ENCODE data around the gene KRTAP9-2.

- no peak for TF ChIP-seq CTCF (IDR thresholded peaks at IDR 0.05 in 2 of 3, conservative IDR thresholded peaks at IDR 0.05 in 1 of 3; ENCODE audit: borderline replicate concordance in 1 of 3, insufficient read depth in 1 of 3, low read depth in 2 of 3, low read length in 2 of 3)
- no peak for TF ChIP-seq TCF7L2 (IDR thresholded peaks at IDR 0.05; ENCODE audit: borderline replicate concordance, extremely low read depth, insufficient read depth, insufficient read length)
- TF ChIP-seq ATF3 (IDR thresholded peaks at IDR 0.05): no peak
- no peak for TF ChIP-seq POLR2A (IDR thresholded peaks at IDR 0.05; ENCODE audit: borderline replicate concordance, extremely low read depth, insufficient read depth, insufficient read length)
Measured at GRCh38 chr17:41196068-41196467, 30.4 kb upstream of the KRTAP9-2 start.

All from HCT116 (cell line).